CD4-positive, alpha-beta T cell treated with Interleukin-17A for 4 hours (primary cell): ENCODE results near the gene SLC26A11.
"Not testable (repeated sequence)": the region's sequence is repeated elsewhere in the genome, so short reads cannot be mapped to it uniquely, and the experiment has no call there.

Experiments used
- DNase-seq: peaks from one replicate; pipeline ENCODE4 v3.0.0-alpha.2; 2020; ENCODE audit warnings: mixed read lengths

Gene SLC26A11

GRCh38 chr17:80198144-80198661, 22.0 kb upstream of the SLC26A11 start:
- DNase-seq, result no peak

GRCh38 chr17:80199295-80199694, 20.9 kb upstream of the SLC26A11 start:
- DNase-seq, result not testable (repeated sequence)

- no peak for DNase-seq
Measured at GRCh38 chr17:80201446-80201845, 18.8 kb upstream of the SLC26A11 start.

- no peak for DNase-seq
Measured at GRCh38 chr17:80202197-80202596, 18.0 kb upstream of the SLC26A11 start.

- DNase-seq, result no peak
Measured at GRCh38 chr17:80203471-80203963, 16.7 kb upstream of the SLC26A11 start.

GRCh38 chr17:80204626-80205468, 15.4 kb upstream of the SLC26A11 start:
- DNase-seq, result no peak

- DNase-seq, result no peak
Measured at GRCh38 chr17:80205811-80206210, 14.4 kb upstream of the SLC26A11 start.

- no peak for DNase-seq
Measured at GRCh38 chr17:80208050-80208449, 12.2 kb upstream of the SLC26A11 start.

GRCh38 chr17:80209765-80210164, 10.5 kb upstream of the SLC26A11 start:
- DNase-seq, result no peak

- DNase-seq, result no peak
Measured at GRCh38 chr17:80210348-80211108, 9.7 kb upstream of the SLC26A11 start.

GRCh38 chr17:80212109-80212508, 8.1 kb upstream of the SLC26A11 start:
- no peak for DNase-seq

GRCh38 chr17:80212511-80212910, 7.7 kb upstream of the SLC26A11 start:
- no peak for DNase-seq

GRCh38 chr17:80212962-80213642, 7.1 kb upstream of the SLC26A11 start:
- no peak for DNase-seq

GRCh38 chr17:80213643-80213975, 6.6 kb upstream of the SLC26A11 start:
- DNase-seq, result no peak

- no peak for DNase-seq
Measured at GRCh38 chr17:80214012-80214877, 6.0 kb upstream of the SLC26A11 start.

GRCh38 chr17:80214878-80215210, 5.4 kb upstream of the SLC26A11 start:
- DNase-seq, result no peak

- DNase-seq, result no peak
Measured at GRCh38 chr17:80216473-80217456, 3.5 kb upstream of the SLC26A11 start.

GRCh38 chr17:80217703-80218362, 2.4 kb upstream of the SLC26A11 start:
- no peak for DNase-seq

- DNase-seq, result no peak
Measured at GRCh38 chr17:80218391-80218790, 1.8 kb upstream of the SLC26A11 start.

- DNase-seq, result peak; percentile 96
Measured at GRCh38 chr17:80219013-80219762, 1.0 kb upstream of the SLC26A11 start.
